GM19463 (cell line): ENCODE data around the gene KCNK7.

Source experiments
- ATAC-seq: cut with Tn5 transposase; IDR thresholded peaks from one replicate; pipeline ENCODE4 v1.9.1; 2021; ENCODE audit warnings: mild to moderate bottlenecking, moderate library complexity; ENCODE audit not compliant: unreplicated experiment

The KCNK7 gene

DNA sequence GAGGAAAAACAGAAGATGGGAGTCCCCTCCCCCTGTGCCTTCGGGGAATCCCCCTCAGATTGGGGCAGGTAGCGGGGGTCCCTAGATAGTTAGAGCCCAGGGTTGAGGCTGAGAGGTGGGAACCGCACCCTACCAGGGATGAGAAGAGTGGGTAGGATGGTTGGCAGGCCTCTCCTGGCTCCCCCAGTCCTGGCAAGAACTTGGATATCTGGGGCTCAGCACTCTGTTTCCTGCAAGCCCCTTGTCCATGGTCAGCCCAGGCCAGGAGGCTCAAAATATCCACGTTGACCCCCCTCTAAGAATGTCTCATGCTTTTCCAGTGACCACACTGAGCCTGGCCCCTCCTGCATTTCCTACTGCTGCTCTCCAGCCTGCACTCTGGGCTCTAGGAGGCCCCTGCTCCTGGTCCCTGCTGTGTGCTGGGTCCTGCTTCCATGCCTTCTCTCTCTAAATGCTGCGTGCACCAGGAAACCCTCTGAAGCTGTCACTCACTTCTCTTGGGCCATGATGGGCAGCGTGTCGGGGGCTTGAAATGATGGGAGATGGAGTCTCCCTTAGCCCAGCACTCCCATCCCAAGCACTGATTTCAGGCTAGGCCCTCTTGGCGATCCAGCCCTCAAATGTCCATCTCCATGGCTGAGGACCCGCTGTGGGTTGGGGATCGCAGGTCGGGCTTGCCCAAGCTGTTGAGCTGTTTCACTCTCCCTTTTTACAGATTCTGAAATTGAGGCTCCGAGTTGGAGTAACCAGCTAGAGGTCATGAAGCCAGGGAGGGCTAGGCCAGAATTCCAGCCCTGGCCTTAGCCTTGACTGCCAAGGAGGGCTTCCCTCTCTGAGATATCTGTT is 16.4 kb upstream of the KCNK7 start:
- no peak for ATAC-seq

DNA sequence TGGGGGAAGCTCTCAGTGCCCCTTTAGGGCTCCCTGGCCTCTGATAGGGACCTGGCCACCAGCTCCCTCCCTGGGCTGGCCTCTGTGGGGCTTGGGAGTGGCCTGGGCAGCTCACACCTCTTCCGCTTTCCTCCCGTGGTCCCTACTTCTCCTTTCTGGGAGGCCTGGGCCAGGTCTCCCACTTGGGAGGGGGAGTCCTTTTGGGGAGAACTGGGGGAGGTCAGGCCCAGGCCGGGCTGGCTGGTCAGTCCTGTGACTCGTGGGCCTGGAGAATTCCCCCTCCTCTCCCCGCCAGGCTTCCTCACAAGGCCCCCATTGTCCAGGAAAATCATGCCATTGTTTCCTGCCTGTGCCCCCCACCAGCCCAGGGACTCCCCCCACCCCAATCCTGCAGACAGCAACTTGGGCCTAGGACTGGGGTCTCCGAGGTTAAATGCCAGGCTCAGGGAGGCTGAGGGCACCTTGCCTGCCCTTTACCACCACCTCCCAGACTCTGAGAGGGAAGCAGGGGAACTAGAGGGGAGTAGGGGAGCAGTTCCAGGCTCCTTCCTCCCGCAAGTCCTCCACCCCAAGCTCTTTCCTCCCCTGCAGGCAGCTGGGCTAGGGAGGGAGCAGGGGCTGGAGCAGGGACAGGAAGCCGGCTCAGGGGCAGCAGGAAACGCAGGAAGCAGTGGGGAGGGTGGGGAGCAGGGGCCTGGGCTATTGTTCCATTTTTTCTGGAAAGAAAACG is 15.6 kb upstream of the KCNK7 start:
- ATAC-seq = no peak

DNA sequence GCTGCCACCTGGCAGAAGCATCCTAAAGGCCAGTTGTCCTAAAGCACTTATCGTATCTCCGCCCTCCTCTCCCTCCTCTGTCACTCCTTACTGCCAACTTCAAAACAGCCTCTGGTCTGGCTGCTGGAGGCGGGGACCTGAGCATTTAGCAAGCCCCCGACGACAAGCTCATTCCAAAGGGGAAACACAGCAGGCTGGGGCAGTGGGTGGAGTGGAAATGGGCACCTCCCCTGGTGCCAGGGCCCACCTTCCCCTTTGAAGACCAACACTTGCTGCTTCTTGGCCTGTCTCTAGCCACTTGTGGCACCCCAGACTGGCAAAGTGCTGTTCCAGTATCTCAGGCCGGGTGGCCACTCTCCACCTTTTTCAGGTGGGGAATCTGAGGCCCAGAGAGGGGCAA is 14.8 kb upstream of the KCNK7 start:
- ATAC-seq = no peak

DNA sequence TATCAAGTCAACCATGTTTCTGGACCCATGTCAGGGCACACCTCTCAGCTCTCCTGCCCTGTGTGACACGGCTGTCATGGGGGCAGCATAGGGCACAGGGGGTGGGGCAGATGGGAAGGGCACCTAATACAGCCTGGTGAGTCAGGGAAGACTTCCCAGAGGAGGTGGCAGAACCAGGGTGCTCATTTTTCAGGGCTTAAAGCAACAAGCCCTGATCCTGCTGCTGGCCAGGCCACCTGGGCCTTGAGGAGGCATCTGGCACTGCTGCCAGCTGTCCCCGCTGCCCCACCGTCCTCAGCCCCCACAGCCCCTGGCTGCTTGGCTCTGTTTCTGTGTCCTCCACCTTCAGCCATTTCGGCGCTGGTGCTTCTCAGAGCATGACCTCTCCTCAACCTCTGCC is 14.1 kb upstream of the KCNK7 start:
- ATAC-seq = no peak

DNA sequence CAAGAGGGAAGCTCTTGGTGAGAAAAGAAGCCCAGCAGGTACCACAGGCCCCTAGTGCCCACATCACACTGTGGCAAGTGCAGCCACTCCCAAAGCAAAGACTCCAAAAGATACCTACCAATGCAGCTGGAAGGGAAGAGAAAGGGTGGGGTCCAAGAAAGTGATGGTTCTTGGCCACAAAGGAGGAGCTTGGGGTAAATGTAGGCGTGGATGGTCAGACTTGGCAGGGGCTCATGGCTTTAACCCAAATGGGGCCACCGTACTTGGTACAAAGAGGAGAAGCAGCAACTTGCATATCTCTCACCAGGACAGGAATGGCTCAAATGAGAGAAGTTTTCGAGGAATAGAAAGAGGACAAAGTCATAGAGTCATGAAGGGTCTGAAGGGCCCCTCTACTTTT is 13.6 kb upstream of the KCNK7 start:
- ATAC-seq = no peak

DNA sequence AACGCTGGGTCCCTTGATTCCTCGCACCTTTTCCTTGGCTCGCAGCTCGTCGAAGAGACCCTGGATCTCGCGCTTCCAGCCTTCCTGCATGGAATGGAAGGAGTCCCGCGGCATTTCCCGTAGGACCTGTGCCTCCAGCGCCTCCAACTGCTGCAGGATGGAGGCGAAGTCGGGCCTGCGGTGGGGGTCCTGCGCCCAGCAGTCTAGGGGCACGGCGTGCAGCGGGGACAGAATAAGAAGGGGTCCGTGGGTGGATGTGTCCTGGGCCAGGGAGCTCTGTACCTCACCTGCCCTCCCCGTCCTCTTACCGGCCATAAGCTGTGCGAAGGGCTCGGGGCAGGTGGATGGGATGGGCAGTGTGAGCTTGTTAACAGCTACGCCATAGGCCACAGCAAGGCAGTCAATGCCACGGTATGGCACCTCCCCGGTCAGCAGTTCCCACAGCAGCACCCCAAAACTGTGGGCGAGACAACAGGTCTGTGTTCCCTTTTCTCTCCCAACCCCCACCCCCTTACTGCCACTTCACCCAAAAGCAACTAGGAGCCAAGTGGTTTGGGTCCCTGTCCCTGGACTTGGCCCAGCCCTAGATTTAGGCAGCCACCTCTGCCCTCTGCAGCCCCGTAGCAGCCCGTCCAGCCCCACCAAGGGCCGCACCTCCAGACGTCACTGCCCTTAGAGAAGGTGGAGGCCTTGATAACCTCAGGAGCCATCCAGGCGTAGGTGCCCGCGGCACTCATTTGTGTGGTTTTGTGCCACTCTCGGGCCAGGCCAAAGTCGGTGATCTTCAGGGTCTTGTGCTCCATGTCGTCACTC is 12.2 kb upstream of the KCNK7 start:
- no peak for ATAC-seq

DNA sequence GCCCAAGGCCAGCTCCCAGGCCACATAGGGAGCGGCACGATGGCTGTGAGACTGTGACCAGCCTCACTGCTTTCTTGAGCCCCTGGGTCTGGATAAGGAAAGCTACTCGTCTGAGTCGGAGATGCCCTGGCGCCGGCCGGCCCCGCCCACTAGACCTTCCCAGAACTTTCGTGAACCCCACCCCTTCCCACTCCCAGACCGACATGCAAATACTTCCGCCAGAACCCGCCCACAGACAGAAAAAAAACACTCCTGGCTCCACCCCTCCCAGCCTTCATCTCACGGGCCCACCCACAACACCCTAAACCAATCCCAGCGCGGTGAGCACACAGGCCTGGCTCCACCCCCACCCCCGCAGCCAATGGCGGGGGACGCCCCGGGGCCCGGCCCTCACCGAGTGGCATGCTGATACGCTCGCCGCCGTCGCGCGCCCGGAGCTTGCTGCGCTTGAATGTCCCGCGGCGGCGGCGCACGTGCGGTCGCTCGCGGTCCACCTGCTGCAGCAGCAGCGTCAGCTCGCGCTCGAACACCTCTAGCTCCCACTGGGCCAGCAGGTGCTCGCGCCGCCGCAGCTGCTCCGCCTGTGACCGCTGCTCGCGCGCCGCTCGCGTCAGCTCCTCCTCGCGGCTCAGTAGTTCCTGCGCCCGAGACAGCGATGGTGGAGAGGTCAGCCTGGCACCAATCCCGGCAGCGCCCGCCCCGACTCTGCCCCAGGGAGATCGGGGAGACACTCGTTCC is 11.4 kb upstream of the KCNK7 start:
- ATAC-seq = no peak

DNA sequence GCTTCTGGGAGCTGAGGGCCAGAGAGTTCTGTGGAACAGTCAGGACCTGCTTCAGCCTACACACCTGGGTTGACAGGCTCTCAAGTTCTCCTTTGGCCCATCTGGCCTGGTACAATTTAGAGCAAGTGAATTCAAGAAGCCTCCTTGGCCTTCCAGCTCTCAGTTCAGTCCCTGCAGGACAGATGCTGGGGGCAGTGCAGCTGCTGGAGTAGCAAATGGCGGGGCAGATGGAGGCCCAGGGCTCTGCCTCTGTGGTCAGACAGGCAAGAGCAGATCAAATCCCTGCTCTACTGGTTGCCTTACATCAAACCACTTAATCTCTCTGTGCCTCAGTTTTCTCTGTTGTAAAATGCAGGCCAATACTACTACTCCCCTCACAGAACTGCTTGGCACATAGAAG is 8.7 kb upstream of the KCNK7 start:
- ATAC-seq = no peak

DNA sequence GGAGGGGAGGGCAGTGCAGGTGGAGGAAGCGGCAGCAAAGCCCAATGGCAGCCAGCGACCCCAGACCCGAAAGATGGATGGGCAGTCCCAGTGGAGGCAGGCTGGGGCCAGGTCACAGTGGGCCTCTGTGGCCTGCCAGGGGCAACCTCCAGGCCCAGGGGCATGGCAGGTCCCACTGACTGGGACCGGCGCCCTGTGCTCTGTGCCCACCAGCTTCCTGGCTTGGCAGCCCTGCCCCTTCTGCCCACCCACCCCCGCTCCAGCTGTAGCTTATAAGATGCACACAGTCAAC is 4.3 kb upstream of the KCNK7 start:
- no peak for ATAC-seq

DNA sequence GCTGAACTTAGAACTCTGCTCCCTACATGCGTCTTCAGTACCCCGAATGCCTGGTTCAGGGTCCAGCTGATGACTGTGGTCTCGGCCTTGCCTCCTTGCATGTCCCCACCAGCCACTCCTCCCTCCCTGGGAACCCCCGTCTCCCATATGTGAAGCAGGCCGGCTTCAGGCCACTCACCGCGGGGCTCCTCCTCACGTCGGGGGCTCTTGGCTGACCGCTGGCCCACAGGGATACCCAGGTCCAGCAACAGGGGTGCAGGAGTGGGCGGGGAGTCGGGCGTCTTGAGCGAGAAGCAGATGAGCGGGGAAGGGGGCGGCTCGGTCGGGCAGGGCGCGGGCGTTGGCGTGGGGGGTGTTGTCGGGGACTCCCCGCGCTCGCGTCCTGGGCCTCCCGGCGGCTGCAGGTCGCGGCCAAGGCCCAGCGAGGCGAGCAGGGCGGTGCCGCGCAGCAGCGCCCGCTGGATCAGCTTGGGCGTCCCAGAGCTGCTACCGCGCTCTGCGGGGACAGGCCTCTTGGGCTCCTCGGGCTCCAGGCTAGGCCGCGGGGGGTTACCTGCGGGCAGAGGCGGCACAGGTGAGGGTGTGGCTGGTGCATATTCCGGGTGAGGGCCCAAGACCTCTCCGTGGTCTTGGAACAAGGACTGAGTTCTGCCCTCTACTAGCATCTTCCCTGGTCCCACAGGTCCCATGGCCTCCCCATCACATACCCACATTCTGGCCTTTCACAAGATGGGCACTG is 3.8 kb upstream of the KCNK7 start:
- ATAC-seq = no peak

DNA sequence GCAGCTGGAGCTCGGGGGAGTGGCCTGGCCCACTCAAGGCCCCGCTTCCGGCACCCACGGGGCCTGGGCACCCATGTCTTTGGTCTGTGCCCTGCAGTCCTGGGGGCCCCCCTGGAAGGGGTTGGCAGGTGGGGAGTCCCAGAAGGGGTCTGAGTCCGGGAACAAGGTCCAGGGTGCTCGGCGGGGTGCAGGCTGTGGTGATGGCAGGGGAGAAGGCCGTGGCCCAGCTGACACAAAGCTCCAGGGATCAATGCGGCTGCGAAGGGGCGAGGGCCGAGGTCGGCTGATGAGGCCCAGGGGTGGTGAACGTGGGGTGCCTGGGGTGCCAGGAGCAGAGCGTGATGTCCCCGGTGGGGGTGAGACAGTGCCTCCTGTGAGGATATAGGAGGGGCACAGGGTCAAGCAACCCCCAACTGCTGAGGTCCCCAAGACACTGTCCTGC is 2.7 kb upstream of the KCNK7 start:
- ATAC-seq = no peak

DNA sequence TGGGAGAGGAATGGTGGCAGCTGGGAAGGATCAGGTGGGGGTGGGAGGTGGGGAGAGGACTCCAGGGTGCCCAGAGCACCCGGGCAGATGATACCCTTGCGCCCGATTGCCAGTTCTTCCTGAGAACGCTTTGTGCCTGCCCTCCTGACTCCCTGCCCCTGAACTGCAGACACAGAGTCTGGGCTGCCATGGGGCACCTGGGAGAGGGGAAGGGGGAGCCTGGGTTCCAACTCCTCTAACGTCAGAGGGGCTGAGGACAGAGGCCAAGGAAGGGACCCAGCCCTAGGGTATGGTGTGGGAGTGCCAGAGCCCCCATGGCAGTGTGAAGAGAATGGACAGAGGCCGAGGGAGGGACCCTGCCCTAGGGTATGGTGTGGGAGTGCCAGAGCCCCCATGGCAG is 920 bp upstream of the KCNK7 start:
- ATAC-seq = no peak

DNA sequence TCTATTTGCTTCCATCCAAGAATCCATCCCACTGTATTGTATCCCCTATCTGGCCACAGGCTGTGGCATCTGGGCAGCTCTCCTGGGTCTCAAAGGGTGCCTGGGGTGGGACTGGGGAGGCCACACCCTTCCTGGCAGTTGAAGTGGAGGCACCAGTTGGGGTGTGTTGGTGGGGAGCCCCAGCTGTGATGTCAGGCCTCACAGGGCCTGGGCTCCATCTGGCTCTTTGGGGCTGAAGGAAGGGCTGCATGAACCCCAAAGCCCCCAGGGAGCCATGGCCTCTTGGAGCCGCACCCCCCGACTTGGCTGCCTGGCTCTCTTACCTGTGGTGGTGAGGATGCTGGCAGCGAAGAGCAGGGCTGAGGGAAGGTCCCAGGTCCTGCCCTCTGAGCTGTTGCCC is 469 bp downstream of the KCNK7 start:
- ATAC-seq = no peak

DNA sequence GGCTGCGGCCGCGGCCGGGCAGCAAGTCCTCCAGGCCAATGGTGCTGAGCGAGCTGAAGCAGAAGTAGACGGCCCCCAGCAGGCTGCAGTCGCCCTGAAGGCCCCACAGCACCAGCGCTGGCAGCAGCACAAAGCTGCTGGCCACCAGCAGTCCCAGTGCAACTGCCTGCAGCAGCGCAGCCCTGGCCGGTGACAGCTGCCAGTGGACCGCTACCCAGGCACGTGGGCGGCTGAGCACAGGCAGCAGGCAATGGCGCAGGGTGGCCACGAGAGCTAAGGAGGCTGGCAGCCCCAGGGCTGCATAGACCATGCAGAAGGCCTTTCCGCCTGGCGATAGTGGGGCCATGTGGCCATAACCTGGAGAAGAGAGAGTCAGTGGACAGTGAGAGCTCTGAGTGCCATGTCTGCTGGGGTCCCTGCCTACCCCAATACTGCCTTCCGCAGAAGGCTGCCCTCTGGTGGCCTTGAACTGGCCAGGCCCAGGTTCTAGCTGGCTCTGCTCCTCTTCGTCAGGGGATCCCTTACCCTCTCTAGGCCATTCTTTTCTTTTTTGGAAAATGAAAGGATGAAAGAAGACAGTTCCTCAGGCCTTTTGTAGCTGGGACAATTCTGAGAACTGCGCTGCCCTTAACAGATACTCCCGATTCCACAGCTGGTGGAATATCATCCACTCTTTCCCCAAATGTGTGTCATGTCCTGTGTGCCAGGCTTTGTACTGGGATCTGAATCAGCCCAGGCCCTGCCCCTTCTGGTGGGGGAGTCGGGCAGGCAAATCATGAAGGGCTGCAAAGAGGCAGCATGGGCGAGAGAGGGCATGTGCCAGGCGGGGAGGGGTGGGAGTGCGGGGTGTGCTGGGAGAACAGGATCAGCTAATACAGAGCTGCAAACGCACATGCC is 1.8 kb downstream of the KCNK7 start:
- ATAC-seq = no peak

DNA sequence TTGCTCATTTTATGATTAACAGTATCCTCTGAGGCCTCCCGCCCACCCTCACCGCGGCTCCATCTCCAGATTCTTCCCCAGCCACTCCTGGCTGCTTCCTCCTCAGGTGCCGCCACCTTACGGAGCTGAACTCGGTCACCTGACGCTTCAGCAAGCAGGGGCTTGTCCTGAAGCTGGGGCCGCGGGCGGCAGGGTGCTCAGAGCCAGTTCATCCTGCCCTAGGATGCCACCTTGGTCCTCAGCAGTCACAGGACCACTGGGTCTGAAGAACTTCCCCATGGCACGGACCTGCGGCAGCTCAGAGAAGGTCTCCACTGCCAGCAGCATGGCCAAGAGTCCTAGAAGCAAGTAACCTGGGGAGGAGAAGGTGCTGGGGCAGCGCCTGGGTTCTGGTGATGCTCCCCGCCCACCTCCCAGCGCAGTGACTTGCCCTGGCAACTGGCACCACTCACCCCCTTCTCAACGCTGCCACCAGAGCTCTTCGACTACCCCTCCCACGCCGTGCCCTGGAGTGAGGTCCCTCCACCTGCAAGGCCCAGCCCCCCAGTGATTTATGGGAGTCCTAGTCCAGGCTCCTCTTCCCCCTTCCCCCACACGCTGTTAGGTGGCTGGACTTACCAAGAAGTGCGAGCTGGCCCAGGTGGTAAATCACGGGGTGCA is 2.6 kb downstream of the KCNK7 start:
- no peak for ATAC-seq

DNA sequence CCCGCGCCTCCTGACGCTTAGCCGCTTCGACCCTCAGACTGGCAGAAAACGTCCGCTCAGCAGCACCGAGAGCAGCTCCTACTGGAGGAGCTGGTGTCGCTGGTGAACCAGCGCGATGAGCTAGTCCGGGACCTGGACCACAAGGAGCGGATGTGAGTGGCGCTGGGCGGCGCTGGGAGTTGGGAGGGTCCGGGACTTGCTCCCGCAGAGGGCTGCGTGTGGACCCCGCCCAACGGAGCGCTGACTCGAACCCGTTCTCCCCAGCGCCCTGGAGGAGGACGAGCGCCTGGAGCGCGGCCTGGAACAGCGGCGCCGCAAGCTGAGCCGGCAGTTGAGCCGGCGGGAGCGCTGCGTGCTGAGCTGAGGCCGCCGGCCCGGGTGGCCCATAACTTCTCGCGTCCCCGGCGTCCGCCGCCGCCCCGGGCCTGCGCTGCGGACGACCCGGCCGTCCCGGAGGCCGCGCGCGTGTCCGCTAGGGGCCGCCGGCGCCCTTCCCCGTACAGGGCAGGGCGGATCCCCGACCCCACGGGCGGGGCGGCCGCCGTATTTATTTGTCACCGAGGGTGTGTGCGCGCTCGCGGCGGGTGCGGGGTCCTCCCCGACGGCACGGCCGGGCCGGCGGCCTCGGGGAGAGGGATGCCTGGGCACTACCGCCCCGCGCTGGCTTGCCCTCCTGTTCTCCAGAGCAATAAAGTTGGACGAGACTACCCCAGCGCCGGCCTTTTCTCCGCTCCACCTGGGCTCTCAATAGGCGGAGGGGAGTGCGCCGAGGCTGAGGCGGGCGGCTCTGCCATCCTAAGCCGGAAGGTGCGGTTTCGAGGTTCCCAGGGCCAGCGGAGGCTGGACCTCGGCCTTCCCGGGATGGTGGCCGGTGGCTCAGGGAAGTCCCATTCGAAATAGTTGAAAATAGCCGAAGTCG is 3.4 kb downstream of the KCNK7 start:
- ATAC-seq = no peak

DNA sequence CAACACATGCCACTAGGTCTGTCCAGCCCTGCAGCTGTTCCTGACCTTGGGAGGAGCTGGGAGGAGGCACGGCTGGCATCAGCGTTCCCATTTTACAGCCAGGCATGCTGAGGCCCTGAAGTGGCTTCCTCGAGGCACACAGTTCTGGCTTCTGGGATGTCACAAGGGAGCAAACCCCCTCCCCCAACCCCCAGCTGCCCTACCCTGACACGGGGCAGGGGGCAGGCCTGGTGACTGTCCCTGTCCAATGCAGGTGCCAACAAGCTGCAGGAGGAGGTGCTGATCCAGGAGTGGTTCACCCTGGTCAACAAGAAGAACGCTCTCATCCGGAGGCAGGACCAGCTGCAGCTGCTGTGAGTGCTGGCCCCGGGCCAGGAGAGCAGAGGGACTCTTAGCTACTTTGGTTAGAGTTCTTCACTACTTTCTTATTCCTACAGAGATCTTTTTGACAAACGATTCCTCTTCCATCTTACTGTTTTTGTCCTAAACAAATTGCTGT is 5.3 kb downstream of the KCNK7 start:
- no peak for ATAC-seq
